IPS-20b (cell line): ENCODE measurements around the gene DCDC2B.

Experiments
- H3K27ac ChIP-seq: one replicate; pipeline ENCODE4 v1.5.1; 2013; ENCODE audit warnings: low read length
- H3K27me3 ChIP-seq: 2 replicates; pipeline ENCODE4 v1.6.1; 2013; ENCODE audit warnings: mild to moderate bottlenecking, low read length, inconsistent platforms; ENCODE audit not compliant: insufficient read depth
- H3K36me3 ChIP-seq: 2 replicates; pipeline ENCODE4 v1.6.1; 2013; ENCODE audit warnings: low read depth, mild to moderate bottlenecking, inconsistent platforms, low read length, moderate library complexity; ENCODE audit not compliant: insufficient read depth
- H3K4me1 ChIP-seq: 2 replicates; pipeline ENCODE4 v1.6.1; 2013; ENCODE audit warnings: mild to moderate bottlenecking, control low read depth, inconsistent platforms, low read length, moderate library complexity; ENCODE audit not compliant: insufficient read depth
- H3K4me3 ChIP-seq: 2 replicates; pipeline ENCODE4 v1.5.1; 2013; ENCODE audit warnings: mild to moderate bottlenecking, low read length, inconsistent platforms
- H3K9ac ChIP-seq: 2 replicates; pipeline ENCODE4 v1.6.1; 2013; ENCODE audit warnings: low read depth, mild to moderate bottlenecking, inconsistent platforms, low read length, moderate library complexity
- H3K9me3 ChIP-seq: 2 replicates; pipeline ENCODE4 v1.6.1; 2013; ENCODE audit warnings: mild to moderate bottlenecking, low read depth, low read length, inconsistent platforms; ENCODE audit not compliant: insufficient read depth

The DCDC2B gene

DNA sequence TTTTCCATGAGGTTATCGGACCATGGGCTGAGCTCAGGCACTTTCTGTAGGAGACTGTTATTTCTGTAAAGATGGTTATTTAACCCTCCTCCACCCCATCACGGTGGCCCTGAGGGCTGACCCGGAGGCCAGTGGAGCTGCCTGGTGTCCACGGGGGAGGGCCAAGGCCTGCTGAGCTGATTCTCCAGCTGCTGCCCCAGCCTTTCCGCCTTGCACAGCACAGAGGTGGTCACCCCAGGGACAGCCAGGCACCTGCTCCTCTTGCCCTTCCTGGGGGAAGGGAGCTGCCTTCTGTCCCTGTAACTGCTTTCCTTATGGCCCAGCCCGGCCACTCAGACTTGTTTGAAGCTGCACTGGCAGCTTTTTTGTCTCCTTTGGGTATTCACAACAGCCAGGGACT lies 11.1 kb upstream of the DCDC2B start:
- Histone ChIP-seq H3K4me3 (no peak overlapping the region), H3K27me3 (0 out of 2 replicates have a peak, but pooled peaks cover 7% of the 10 kb centered on the region), H3K27ac (no peak overlapping the region), H3K4me1 (peaks cover 22% of the 10 kb centered on the region; the same call in 1 of the 2 replicates), H3K9me3 (no peaks in the 10 kb centered on the region), H3K9ac (no peak overlapping the region), H3K36me3 (peaks cover 60% of the 10 kb centered on the region)

DNA sequence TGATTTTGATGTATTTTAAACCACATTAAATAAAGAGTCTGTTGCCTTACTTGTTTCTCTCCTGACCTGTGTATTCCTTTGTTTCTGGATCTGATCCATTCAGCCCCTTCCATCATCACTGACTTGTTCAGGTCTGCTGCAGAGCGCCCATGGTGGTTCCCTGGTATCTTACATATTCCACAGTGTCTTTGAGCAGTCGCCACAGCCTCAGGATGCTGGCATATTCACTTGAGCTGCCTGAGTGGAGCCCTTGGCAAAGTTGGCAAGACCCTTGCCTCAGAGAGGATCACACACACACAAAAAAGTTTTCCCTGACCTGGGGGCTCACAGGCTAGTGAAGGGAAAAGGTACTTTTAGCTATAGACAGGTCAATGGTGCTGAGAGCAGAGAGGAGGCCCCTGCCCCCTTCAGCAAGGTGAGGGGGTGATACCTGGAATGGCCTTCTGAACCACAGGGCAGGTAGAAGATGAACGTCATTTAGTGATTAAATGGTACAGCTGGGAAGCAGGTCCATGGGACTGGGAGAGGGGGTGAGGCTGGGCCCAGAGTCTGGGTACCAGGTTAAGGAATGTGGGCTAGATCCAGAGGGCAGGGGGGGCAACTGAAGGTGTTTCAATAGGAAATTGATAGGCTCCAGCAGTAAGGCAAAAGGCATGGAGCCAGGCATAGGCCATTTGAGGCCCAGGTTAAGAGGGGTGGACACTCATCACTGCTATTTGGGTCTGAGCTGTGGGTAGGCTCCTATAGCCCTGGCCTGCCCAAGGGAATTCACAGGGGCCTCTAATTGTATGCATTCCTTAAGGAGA lies 10.4 kb upstream of the DCDC2B start:
- Histone ChIP-seq H3K9ac (no peak overlapping the region), H3K27me3 (0 out of 2 replicates have a peak, but pooled peaks cover 7% of the 10 kb centered on the region), H3K4me1 (peaks cover 22% of the 10 kb centered on the region; the same call in 1 of the 2 replicates), H3K36me3 (peaks cover 54% of the 10 kb centered on the region), H3K27ac (no peak overlapping the region), H3K9me3 (no peaks in the 10 kb centered on the region), H3K4me3 (no peak overlapping the region)

DNA sequence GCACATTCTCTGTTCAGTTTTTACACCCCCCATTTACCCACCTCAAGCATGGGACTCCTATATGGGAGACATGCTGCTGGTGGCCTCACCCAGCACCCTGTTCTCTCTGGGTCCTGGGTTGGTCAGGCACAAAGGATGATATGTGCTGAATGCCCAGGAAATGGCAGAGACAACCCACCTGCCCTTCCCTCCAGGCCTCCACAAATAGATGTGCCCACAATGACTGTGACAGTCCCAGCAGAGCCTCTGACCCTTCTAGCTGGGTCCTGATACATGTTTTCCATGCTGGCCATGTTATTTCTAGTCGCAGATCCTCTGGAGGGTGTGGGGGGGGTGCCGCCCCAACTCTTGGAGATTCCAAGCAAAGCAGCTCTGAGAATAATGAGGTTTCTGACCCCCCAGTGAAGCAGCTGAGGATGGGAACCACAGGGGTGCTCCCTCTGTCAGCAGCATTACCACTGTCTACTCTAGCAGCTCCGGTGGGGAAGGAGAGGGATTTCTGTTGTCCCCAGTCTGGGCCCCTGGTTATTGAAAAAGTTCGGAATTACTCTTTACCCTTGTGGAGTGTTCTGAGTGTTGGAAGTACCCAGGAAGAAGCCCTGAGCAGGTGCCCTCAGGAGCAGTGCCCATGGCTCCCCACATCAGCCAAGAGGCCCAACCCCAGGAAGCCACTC lies 9.7 kb upstream of the DCDC2B start:
- no peaks in the 10 kb centered on the region for H3K9me3 ChIP-seq
- H3K9ac ChIP-seq, result no peak overlapping the region
- H3K27ac ChIP-seq, result no peak overlapping the region
- peaks cover 47% of the 10 kb centered on the region for H3K36me3 ChIP-seq
- peak overlapping the region; percentile 34; the same call in 1 of the 2 replicates for H3K4me3 ChIP-seq
- H3K27me3 ChIP-seq, result peaks cover 14% of the 10 kb centered on the region
- peaks cover 22% of the 10 kb centered on the region; the same call in 1 of the 2 replicates for H3K4me1 ChIP-seq

DNA sequence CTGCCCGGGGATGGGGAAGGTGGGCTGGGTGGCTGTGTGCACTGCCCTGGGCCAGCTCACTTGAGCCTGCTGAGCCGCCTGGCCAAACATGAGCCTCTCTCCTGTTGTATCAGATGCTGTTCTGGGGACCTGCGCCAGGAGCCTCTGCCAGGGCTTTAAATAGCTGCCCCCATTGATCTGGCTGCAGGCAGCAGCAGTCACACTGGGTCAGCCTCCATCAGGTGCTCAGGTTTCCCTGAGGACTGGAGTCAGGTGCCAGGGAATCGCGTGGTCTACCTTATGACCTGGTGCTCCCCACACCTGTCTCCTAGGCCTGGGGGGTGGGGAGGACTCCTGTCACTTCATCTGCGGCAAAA lies 9.2 kb upstream of the DCDC2B start:
- peaks cover 42% of the 10 kb centered on the region for H3K36me3 ChIP-seq
- peaks cover 22% of the 10 kb centered on the region; the same call in 1 of the 2 replicates for H3K4me1 ChIP-seq
- peak overlapping the region; percentile 71 for H3K4me3 ChIP-seq
- H3K27ac ChIP-seq, result no peak overlapping the region
- H3K27me3 ChIP-seq, result peaks cover 20% of the 10 kb centered on the region
- H3K9ac ChIP-seq, result peak overlapping the region; percentile 46; the same call in 1 of the 2 replicates
- H3K9me3 ChIP-seq, result no peaks in the 10 kb centered on the region

DNA sequence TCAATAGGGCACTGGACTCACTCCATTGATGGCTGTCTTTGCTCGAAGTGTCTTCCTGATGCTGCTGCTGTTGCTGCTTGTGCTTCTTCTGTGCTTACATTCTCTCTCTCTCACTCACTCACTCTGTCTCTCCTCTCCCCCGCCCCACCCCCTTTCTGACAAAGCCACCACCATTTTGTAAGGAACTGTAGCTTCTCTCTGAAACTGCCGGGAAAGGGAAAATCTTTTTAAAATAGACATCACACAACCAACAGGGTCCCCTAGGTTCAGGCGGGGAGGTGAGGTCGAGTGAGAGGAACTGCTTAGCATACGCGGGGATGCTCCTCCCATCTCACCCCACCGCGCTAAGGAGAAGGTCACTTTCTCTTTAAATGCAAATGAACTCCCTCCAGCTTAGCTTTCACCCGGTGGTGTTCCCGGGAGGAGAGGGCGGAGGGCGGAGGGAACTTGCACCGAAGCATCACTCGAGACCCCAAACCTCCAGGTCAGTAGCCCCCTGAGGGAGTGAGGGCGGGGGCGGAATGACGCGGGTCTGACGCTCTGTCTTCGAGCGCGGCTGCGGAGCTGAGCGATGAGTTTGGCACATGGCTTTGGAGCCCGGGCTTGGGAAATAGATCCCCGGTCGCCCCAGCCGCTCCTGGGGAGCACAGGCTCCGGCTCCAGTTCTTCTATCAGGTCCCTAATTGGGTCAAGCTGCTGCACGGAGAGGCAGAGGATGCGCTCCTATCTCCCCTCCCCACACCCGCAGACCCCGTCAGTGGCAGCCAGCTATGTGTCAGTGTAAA lies 8.5 kb upstream of the DCDC2B start, which contains the start of gene CCDC28B:
Gene CCDC28B, plus strand, starts transcription at position 370 of the 785 bp plus-strand sequence. CDS start 1,341 bp downstream, outside the sequence.
- peak within 1 kb of the TSS; percentile 71 for H3K4me3 ChIP-seq
- H3K27me3 ChIP-seq, result peaks cover 24% of the 10 kb centered on the region
- H3K36me3 ChIP-seq, result peaks cover 35% of the 10 kb centered on the region
- no peak within 1 kb of the TSS for H3K27ac ChIP-seq
- no peaks in the 10 kb centered on the region for H3K9me3 ChIP-seq
- peaks cover 22% of the 10 kb centered on the region; the same call in 1 of the 2 replicates for H3K4me1 ChIP-seq
- H3K9ac ChIP-seq, result peak within 1 kb of the TSS; percentile 46; the same call in 1 of the 2 replicates

DNA sequence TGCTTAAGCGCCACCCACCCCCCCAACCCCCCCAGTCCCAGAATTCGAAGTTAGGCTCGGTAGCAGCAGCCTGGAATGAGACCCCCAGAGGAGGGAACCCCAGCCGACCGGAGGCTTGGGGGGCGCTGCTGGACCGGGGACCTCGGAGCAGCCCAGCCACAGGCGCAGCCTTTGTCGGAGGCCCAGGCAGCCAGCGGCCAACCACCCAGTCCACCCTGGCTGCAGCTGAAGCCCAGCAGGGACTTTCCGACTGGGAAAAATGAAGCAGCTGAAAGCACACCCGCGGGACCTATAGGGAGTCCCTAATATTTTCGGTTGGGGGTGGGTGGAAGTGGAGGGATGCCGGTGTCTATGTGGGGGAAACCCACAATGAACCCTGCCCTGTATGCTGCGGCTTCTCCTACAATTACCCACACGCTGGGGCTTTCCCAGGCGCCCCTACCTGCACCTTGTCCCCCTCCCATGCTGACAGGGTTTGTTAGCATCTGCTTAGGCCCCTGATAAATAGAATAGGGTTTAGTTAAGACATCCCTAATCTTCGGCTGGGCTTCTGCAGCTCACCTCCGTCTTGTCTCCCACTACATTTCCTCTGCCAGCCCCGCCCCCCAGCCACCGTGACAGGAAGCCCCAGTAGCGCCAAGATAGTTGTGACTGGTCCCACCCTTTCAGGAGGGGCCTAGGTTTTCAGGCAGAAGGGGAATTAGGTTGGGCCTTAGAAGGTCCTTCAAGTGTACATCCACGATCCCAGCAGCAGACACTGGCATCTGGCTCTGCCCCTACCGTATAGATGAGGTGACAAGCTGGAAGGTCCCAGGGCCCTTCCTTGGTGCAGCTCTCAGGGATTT lies 7.7 kb upstream of the DCDC2B start:
- Histone ChIP-seq H3K27me3 (peaks cover 24% of the 10 kb centered on the region), H3K9me3 (no peaks in the 10 kb centered on the region), H3K27ac (no peak overlapping the region), H3K4me3 (peak overlapping the region; percentile 71), H3K36me3 (peaks cover 27% of the 10 kb centered on the region), H3K4me1 (peaks cover 22% of the 10 kb centered on the region; the same call in 1 of the 2 replicates), H3K9ac (peak overlapping the region; percentile 46; the same call in 1 of the 2 replicates)

DNA sequence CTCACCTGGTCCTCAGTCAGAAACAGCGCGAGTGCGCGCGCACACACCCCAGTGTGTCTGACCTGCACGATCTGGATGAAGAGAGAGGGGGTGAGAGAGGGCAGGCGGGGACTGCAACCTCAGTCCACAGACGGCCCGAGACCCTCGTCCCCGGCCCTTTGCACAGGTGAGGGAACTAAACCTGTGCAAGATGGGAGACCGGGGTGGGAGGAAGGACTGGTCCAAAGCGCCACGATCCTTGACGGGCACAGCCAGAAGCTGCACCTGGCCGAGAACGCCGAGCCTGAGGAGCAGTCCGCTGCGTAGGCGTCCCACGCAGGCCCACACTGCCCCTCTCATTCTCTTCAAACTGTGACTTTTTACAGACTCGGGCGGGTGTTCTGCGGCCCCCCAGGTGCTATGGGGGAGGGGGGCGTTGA lies 3.9 kb upstream of the DCDC2B start:
- H3K4me3 ChIP-seq, result peak overlapping the region; percentile 90
- H3K4me1 ChIP-seq, result peaks cover 10% of the 10 kb centered on the region; the same call in 1 of the 2 replicates
- no peaks in the 10 kb centered on the region for H3K9me3 ChIP-seq
- no peak overlapping the region for H3K27ac ChIP-seq
- H3K36me3 ChIP-seq, result peaks cover 13% of the 10 kb centered on the region
- peaks cover 24% of the 10 kb centered on the region for H3K27me3 ChIP-seq
- peak overlapping the region; percentile 61; the same call in 1 of the 2 replicates for H3K9ac ChIP-seq

DNA sequence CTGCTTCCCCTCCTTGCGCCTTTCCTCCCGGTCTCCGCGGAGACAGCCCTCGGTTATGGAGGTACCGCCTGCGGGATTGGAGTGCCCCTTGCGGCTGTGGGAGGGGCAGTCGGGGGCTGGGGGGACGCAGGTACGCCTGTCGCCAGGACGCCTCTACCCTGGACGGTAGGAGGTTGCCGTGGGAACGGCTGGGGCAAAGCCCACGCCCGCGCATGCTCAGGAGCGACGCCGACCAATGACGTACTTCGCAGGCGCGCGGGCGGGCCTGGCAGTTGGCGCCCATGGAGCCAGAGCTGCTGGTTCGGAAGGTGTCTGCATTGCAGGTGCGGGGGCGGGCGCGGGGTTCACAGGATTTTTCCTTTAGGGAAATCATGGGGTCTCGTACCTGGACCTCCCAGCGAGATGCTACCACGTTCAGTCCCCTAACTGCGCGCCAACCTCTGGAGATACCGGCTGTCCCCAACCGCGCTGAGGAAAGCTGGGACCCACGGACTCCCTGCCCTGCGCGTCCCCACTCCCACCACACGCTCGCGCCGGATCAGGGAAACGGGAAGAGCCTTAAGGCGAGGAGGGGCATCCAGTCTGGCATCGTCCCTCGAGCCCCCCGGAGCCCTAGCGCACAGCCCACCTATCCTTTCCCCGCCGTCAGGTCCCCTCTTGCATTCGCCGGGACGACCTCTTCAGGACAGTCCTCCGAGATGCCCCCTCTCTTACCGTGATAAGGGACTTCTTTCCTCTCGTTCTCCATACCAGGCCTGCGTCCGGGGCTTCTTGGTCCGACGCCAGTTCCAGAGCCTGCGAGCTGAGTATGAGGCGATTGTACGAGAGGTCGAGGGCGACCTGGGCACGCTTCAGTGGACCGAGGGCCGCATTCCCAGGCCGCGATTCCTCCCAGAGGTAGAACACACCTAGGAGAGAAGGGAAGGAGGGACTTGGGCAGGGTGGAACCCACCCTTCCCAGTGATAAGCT lies 3.2 kb upstream of the DCDC2B start, which contains the start of gene IQCC:
Gene IQCC, plus strand, starts transcription at position 271 of the 970 bp plus-strand sequence. Its CDS starts 11 bp downstream, at position 282.
- Histone ChIP-seq H3K9me3 (no peaks in the 10 kb centered on the region), H3K27me3 (peaks cover 24% of the 10 kb centered on the region), H3K9ac (peak within 1 kb of the TSS; percentile 91), H3K4me1 (peaks cover 9% of the 10 kb centered on the region; the same call in 1 of the 2 replicates), H3K4me3 (peak within 1 kb of the TSS; percentile 90), H3K36me3 (peaks cover 13% of the 10 kb centered on the region), H3K27ac (peak within 1 kb of the TSS; percentile 31)

DNA sequence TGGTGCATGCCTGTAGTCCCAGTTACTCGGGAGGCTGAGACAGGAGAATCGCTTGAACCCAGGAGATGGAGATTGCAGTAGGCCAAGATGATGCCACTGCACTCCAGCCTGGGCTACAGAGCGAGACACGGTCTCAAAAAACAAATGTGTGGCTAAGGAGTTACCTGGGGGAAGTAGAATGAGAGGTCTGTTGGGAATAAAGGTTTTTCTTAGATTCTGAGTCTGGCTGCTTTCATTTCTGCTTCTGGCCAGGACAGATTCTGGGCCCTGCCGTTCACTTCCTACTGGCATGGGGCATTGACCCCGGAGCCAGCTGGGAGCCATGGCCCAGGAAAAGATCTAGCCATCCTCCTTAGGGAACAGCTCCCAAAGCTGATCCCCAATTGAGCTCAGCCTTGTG lies 420 bp upstream of the DCDC2B start:
- H3K27me3 ChIP-seq, result peaks cover 17% of the 10 kb centered on the region
- H3K9me3 ChIP-seq, result no peaks in the 10 kb centered on the region
- H3K36me3 ChIP-seq, result peaks cover 13% of the 10 kb centered on the region
- 0 out of 2 replicates have a peak, but pooled peaks cover 3% of the 10 kb centered on the region for H3K4me1 ChIP-seq
- no peak overlapping the region for H3K9ac ChIP-seq
- no peak overlapping the region for H3K27ac ChIP-seq
- H3K4me3 ChIP-seq, result no peak overlapping the region
